Uterus (tissue), 4 donors: ENCODE data around the gene FBP2. TPM values are rescaled to one million over a fixed set of nuclear protein-coding genes. Genes with fewer than 3 reads are reported as not detected.

Experiments
- DNase-seq, 2 donors: peaks; one replicate each; pipeline ENCODE4 v3.0.0-alpha.2; 2019 to 2020
- H3K27ac ChIP-seq, 2 donors: fragments of 200-600 bp; sonication (generic); 1 replicate in 1 of 2; 2 replicates in 1 of 2; pipeline ENCODE4 v1.5.1; 2016 to 2018
- H3K27me3 ChIP-seq, 2 donors: fragments of 200-600 bp; sonication (generic); one replicate each; pipeline ENCODE4 v1.5.1; 2018 to 2019; ENCODE audit warnings: control low read depth in 1 of 2
- H3K36me3 ChIP-seq, 2 donors: fragments of 200-600 bp; sonication (generic); one replicate each; pipeline ENCODE4 v1.5.1; 2019; ENCODE audit warnings: control low read depth in 1 of 2
- H3K4me1 ChIP-seq, 2 donors: fragments of 200-600 bp; sonication (generic); one replicate each; pipeline ENCODE4 v1.5.1; 2018 to 2019; ENCODE audit warnings: control low read depth in 1 of 2
- H3K4me3 ChIP-seq, 2 donors: fragments of 200-600 bp; sonication (generic); 1 replicate in 1 of 2; 2 replicates in 1 of 2; pipeline ENCODE4 v1.5.1; 2018 to 2019; ENCODE audit warnings: mild to moderate bottlenecking in 1 of 2
- H3K9me3 ChIP-seq, 2 donors: fragments of 200-600 bp; sonication (generic); one replicate each; pipeline ENCODE4 v1.5.1; 2019; ENCODE audit warnings: control low read depth in 1 of 2
- CTCF ChIP-seq, 4 experiments: fragments of 200-600 bp in 2 of 4; fragments of 450-650 bp in 2 of 4; sonication (generic) in 2 of 4; IDR thresholded peaks; one replicate each; pipeline ENCODE4 v1.5.1; 2016 to 2019; ENCODE audit warnings: antibody characterized with exemption in 4 of 4, mild to moderate bottlenecking in 2 of 4, moderate library complexity in 1 of 4
- POLR2A ChIP-seq, 2 donors: fragments of 450-650 bp; IDR thresholded peaks; one replicate each; pipeline ENCODE4 v1.6.1; 2016; ENCODE audit warnings: antibody characterized with exemption in 2 of 2, mild to moderate bottlenecking in 1 of 2, moderate library complexity in 1 of 2
- intact Hi-C: fragments of 100-400 bp; cut with DNase I; formaldehyde crosslinking; loops from one replicate; pipeline ENCODE4 v1.15.1; 2023; ENCODE audit warnings: low total_unique reads
- total RNA-seq, 4 donors: library from RNA; depleted of rRNA in 3 of 4; stranded (reverse); fragments of >200 nt in 3 of 4; gene quantifications; one replicate each; pipeline versions ENCODE4 v1.1.0 to v1.2.4, GENCODE V29; 2014 to 2023
- donor health status: DM: yes; HTN: yes; CAD: no.

The FBP2 gene
- total RNA-seq, 4 donors from 2014 or later: not detected

GRCh38 chr9:94526951-94527350 is 66.7 kb downstream of the FBP2 start:
- intact Hi-C loops: no loop called here
- no peak for DNase-seq
- H3K27ac ChIP-seq: no peak overlapping the region
- no peaks in the 10 kb centered on the region for H3K27me3 ChIP-seq
- no peaks in the 10 kb centered on the region for H3K36me3 ChIP-seq
- no peak overlapping the region for H3K4me3 ChIP-seq
- H3K4me1 ChIP-seq: no peaks in the 10 kb centered on the region
- no peaks in the 10 kb centered on the region for H3K9me3 ChIP-seq
- TF ChIP-seq POLR2A (IDR thresholded peaks at IDR 0.05): no peak
- TF ChIP-seq CTCF (IDR thresholded peaks at IDR 0.05): no peak

GRCh38 chr9:94526271-94526670 is 67.4 kb downstream of the FBP2 start:
- no peak for TF ChIP-seq CTCF (IDR thresholded peaks at IDR 0.05)
- TF ChIP-seq POLR2A (IDR thresholded peaks at IDR 0.05): no peak
- intact Hi-C loops: no loop called here
- H3K4me3 ChIP-seq: no peak overlapping the region

GRCh38 chr9:94525396-94526035 is 68.1 kb downstream of the FBP2 start:
- no peaks in the 10 kb centered on the region for H3K4me1 ChIP-seq
- no peak for TF ChIP-seq POLR2A (IDR thresholded peaks at IDR 0.05)
- intact Hi-C loops: no loop called here
- no peaks in the 10 kb centered on the region for H3K9me3 ChIP-seq
- no peak overlapping the region for H3K4me3 ChIP-seq
- no peak overlapping the region for H3K27ac ChIP-seq
- no peak for DNase-seq
- no peaks in the 10 kb centered on the region for H3K36me3 ChIP-seq
- H3K27me3 ChIP-seq: no peaks in the 10 kb centered on the region

More at GRCh38 chr9:94526271-94526670, 67.4 kb downstream of the FBP2 start:
- Histone ChIP-seq H3K36me3 (no peaks in the 10 kb centered on the region), H3K27me3 (no peaks in the 10 kb centered on the region), H3K4me1 (no peaks in the 10 kb centered on the region), H3K27ac (no peak overlapping the region), H3K9me3 (no peaks in the 10 kb centered on the region)
- no peak for DNase-seq

GRCh38 chr9:94517254-94517653 is 76.4 kb downstream of the FBP2 start:
- DNase-seq: no peak
- Histone ChIP-seq H3K9me3 (no peaks in the 10 kb centered on the region), H3K4me1 (no peaks in the 10 kb centered on the region), H3K27me3 (no peaks in the 10 kb centered on the region), H3K4me3 (no peak overlapping the region), H3K36me3 (no peaks in the 10 kb centered on the region), H3K27ac (no peak overlapping the region)
- intact Hi-C loops: no loop called here
- no peak for TF ChIP-seq CTCF (IDR thresholded peaks at IDR 0.05)
- TF ChIP-seq POLR2A (IDR thresholded peaks at IDR 0.05): no peak

GRCh38 chr9:94514722-94515121 is 78.9 kb downstream of the FBP2 start:
- Histone ChIP-seq H3K27me3 (no peaks in the 10 kb centered on the region), H3K9me3 (no peaks in the 10 kb centered on the region), H3K4me3 (no peak overlapping the region), H3K27ac (no peak overlapping the region), H3K36me3 (no peaks in the 10 kb centered on the region), H3K4me1 (no peaks in the 10 kb centered on the region)
- no peak for TF ChIP-seq POLR2A (IDR thresholded peaks at IDR 0.05)
- no peak for TF ChIP-seq CTCF (IDR thresholded peaks at IDR 0.05)
- intact Hi-C loops: no loop called here
- DNase-seq: no peak

GRCh38 chr9:94511955-94512265 is 81.7 kb downstream of the FBP2 start:
- H3K9me3 ChIP-seq: no peaks in the 10 kb centered on the region
- H3K4me3 ChIP-seq: no peak overlapping the region
- H3K4me1 ChIP-seq: no peaks in the 10 kb centered on the region
- no peak for TF ChIP-seq CTCF (IDR thresholded peaks at IDR 0.05)
- no peak for TF ChIP-seq POLR2A (IDR thresholded peaks at IDR 0.05)
- no peaks in the 10 kb centered on the region for H3K27me3 ChIP-seq
- intact Hi-C loops: no loop called here
- H3K27ac ChIP-seq: no peak overlapping the region
- no peaks in the 10 kb centered on the region for H3K36me3 ChIP-seq
- no peak for DNase-seq
